Hematopoietic multipotent progenitor cell treated with erythropoietin and hydrocortisone succinate and interleukin-3 and kit ligand, for 4 days (in vitro differentiated cells): ENCODE measurements around the gene ZSCAN21.
A peak's percentile ranks its signal among the peaks of the same experiment; 100 is the strongest.

Experiments
- DNase-seq: peaks from one replicate; pipeline ENCODE4 v3.0.0-alpha.2; 2015

The ZSCAN21 gene

DNA sequence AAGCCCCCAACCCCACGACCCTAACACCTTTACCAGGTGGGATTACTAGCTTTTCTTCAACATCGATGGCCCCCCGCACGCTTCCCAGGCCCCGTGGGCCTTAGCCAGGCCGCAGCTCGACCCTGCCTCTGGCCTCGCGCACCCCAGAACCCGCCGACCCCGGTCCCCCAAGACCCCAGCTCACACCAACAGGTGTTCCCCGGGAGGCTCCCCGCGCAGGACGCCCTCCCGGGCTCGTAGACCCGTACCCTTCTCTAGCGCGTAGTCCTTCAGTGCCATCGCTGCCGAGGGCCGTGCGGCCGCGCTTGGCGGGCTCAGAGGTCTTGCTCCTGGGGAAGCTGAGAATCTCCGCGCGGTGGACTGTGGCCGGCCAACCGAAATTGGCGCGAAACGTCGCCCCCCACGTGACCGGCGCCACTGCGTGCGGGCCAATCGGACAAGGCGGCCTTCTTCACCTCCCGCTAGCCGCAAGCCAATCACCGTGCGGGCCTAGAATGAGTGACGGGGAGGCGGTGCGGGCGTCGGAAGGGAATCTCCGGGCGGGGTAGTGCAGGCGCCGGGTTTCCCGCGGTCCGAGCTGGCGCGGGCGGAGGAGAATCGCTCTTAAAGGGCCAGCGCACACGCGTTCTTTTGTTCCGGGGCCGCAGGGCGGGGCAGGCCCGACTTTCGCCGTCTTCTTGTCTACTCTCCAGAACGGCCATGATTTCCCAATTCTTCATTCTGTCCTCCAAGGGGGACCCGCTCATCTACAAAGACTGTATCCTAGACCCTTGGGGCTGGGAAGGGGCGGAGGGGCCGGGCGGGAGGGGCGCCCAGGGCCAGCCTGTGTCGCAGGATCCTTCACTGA, 51.7 kb downstream of the ZSCAN21 start, which contains the start of the genes AP4M1 and MCM7:
Gene AP4M1 (plus strand): TSS at position 628 of the 847 bp plus-strand sequence. CDS start 72 bp downstream, at position 700.
Gene MCM7 (minus strand): TSS at position 382 of the 847 bp plus-strand sequence. CDS start 103 bp downstream, at position 279.
- DNase-seq, result peak; percentile 100

DNA sequence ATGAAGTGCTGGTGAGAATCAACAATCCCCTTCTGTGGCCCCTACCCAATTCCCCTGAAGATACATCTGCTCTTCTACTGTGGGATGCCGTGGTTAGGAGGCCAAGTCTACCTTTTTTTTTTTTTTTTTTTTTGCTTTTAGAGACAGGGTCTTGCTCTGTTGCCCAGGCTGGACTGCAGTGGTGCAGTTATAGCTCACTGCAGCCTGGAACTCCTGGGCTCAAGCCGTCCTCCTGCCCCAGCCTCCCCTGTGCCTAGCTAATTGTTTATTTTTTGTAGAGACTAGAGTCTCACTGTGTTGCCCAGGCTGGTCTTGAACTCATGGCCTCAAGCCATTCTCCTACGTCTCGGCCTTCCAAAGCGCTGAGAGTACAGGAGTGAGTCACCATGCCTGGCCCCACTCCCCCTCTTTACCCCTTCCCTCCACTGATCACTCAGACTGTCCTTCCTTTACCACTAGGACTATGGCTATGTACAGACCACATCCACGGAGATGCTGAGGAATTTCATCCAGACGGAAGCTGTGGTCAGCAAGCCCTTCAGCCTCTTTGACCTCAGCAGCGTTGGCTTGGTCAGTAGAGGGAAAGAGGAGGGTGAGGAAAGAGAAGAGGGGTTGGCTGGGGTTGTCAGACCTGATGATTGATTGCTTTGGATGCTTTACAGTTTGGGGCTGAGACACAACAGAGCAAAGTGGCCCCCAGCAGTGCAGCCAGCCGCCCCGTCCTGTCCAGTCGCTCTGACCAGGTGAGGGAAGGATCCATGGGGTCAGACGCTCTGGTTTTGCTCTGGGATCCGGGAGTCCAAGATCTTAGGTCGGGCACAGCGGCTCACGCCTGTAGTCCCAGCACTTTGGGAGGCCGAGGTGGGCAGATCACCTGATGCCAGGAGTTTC, 53.6 kb downstream of the ZSCAN21 start:
- DNase-seq, result no peak

DNA sequence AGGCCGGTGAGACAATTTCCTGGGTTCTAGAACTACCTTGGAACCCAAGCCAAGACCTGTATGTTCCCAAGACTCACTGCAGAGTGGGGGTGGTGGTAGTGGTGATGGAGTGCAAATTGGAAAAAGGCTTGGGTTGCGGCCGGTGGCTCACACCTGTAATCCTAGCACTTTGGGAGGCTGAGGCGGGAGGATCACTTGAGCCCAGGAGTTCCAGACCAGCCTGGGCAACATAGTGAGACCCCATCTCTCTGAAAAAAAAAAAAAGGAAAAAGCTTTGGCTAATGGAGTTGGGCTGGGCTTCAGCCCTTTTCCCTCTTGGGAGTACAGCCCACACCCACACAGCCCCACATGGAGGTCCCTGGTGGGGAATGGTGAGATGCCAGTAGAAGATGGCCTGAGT, 56.0 kb downstream of the ZSCAN21 start:
- DNase-seq, result no peak

DNA sequence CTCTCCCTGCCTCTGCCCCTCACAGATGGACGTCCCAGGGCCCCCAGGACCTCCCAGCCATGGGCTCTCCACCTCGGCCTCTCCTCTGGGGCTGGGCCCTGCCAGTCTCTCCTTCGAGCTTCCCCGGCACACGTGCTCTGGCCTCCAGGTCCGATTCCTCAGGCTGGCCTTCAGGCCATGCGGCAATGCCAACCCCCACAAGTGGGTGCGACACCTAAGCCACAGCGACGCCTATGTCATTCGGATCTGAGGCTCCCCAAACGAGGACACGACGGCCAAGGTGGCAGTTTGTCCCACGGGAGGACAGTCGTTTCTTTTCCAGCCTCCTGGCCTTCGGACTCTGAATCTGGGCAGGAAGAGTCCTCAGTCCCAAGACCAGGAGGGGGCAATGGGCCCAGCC, 57.1 kb downstream of the ZSCAN21 start:
- DNase-seq, result no peak

DNA sequence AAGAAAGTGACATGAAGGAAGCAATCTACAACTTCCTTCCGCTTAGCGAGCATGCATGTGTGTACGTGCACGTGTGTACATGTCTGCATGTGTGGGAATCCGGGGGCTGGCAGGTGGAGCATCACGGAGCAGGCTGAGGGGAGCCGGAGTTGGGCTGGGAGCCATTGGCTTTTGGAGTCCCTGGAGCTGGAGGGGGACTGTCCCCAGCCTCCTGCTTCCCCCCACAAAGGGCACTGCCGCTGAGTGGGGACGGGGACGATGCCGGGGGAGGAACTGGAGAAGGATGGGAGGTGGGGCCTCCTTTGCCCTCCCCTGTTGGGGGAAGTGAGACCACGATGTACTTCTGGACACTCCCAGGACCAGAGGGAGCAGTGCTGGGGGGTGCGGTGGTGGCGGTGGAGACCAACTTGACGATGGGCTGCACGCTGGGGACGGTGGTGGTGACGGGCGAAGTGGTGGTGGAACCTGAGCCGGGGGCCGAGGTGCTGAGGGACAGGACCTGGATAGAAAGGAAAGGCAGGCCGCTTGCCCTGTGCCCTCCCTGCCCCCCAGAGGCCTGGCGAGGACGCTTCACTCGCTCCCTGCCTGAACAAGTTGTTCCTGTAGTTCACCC, 57.7 kb downstream of the ZSCAN21 start:
- no peak for DNase-seq

DNA sequence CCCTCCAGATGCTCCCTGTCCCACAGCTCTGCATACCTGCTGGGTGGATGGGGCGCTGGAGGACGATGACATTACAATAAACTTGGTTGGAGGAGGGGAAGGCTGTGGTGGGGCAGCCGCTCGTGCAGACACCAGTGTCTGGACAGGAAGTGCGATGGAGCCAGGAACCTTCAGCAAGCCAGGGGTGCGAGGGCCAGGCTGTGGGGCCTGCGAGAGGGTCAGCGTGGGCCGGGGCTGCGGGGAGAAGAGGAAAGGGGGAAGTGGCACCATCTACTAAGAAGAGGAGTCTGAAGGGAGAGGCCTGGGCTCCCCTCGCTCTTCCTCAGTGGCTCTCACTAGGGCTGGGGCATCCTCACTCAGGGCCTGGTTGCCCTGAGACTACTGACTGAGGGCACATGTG, 58.3 kb downstream of the ZSCAN21 start:
- no peak for DNase-seq

DNA sequence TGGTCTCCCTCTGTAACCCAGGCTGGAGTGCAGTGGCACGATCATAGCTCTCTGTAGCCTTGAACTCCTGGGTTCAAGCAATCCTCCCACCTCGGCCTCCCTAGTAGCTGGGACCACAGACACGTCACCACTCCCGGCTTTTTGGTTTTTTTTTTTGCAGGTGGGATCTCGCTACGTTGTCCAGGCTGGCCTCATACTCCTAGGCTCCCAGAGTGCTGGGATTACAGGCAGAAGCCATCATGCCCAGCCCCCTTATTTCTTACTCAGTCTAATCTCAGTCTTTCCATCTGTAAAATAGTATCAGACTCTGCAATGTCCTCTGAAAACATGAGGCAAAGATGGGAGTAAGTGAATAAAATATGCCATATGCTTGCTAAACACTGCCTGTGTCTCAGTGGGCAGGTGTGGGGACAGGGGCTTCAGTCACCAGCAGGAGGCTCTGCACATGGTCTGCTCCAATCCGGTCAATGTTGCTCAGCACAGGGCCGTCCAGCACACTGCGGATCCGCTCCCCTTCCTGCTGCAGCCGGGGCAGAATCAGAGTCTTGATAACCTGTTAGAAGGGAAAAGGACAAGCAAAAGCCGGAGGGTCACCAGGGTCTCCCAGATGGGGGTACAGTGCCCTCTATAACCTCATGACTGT, 60.1 kb downstream of the ZSCAN21 start:
- no peak for DNase-seq

DNA sequence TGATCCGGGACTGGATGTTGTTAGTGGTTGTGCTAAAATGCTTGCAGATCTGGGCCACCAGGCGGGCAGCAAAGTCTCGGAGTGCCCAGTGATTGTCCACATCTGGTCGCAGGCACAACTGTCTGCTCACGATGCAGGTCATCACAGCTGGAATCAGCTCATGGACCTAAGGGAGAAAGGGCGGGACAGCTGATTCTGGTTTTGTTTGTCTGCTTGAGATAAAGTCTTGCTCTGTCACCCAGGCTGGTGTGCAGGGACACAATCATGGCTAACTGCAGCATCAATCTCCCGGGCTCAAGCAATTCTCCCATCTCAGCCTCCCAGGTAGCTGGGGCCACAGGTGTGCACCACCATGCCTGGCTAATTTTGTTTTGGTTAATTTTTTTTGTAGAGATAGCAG, 61.6 kb downstream of the ZSCAN21 start:
- no peak for DNase-seq

DNA sequence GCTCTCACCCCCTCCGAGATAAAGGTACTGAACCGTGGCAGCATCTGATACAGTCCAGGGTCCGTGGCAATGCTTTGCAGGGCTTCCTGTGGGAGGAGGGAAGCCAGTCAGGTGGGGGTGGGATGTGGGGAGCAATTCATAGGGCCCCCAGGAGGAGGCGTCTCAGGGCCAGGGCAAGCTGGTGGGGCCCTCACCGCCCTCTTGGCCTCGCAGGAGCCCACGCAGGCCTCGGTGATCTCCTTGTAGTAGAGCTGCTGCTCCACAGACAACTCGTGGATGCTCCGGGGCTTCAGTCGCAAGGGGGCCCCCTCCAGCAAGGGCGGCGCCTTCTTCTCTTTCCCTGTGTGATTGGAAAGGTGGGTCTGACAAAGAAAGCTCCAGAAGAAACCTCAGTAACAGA, 62.3 kb downstream of the ZSCAN21 start:
- DNase-seq, result no peak
